A549 (cell line): ENCODE data around the gene ITIH4. TPM values are rescaled to one million over a fixed set of nuclear protein-coding genes. Genes with fewer than 3 reads are reported as not detected.

Source experiments
- ATAC-seq, 2 experiments: fragments of 200-7000 bp in 1 of 2; fragments of >200 bp in 1 of 2; cut with Nextera tagmentation in 1 of 2; cut with Tn5 transposase in 1 of 2; 3 replicates each; pipeline versions ENCODE4 v1.8.0 to v1.9.1; 2018 to 2020; ENCODE audit warnings: mild to moderate bottlenecking in 1 of 2, moderate library complexity in 1 of 2
- CTCF ChIA-PET: fragments of 300-600 bp; sonication (Branson Sonifier 250); formaldehyde crosslinking; extraction: SDS; loops from one replicate; lab custom pipeline; 2021; ENCODE audit warnings: antibody characterized with exemption, inconsistent platforms; lab: Yijun Ruan, JAX
- POLR2A ChIA-PET: fragments of 350-600 bp; formaldehyde crosslinking; extraction: SDS; loops from one replicate; lab custom pipeline; 2021; ENCODE audit warnings: antibody characterized with exemption, inconsistent platforms; lab: Yijun Ruan, JAX
- DNase-seq, 2 experiments: peaks; one replicate each; pipeline versions ENCODE4 v3.0.0 to v3.0.0-alpha.2; 2011 to 2016; ENCODE audit warnings: low read depth in 1 of 2, low spot score in 1 of 2
- FAIRE-seq: peaks from 2 replicates; lab custom pipeline; 2011; peaks lifted over from hg19 to GRCh38; lab: Jason Lieb, UNC
- H3K27ac ChIP-seq, 2 experiments: fragments of >200 bp; sonication (Bioruptor Twin); formaldehyde crosslinking; 3 replicates each; pipeline ENCODE4 v1.5.1; 2016 to 2017
- H3K4me1 ChIP-seq: fragments of >200 bp; sonication (Bioruptor Twin); formaldehyde crosslinking; 3 replicates; pipeline ENCODE4 v1.6.1; 2016
- H3K4me2 ChIP-seq: fragments of >200 bp; sonication (Bioruptor Twin); formaldehyde crosslinking; 3 replicates; pipeline ENCODE4 v1.6.1; 2016
- H3K4me3 ChIP-seq: fragments of >200 bp; sonication (Bioruptor Twin); formaldehyde crosslinking; 3 replicates; pipeline ENCODE4 v1.5.1; 2016
- H3K9me3 ChIP-seq: fragments of >200 bp; sonication (Bioruptor Twin); formaldehyde crosslinking; 3 replicates; pipeline ENCODE4 v1.6.1; 2016
- ATOH8 ChIP-seq: fragments of 250-450 bp; sonication (Bioruptor Pico); IDR thresholded peaks from 2 replicates; pipeline ENCODE4 v1.5.0; 2020; ENCODE audit warnings: low read depth, mild to moderate bottlenecking, moderate library complexity
- BCL3 ChIP-seq: fragments of >200 bp; sonication (Bioruptor Twin); formaldehyde crosslinking; IDR thresholded peaks from 3 replicates; pipeline ENCODE4 v1.6.1; 2016
- CBX2 ChIP-seq: fragments of 200-600 bp; sonication (generic); IDR thresholded peaks from 2 replicates; pipeline ENCODE4 v1.6.1; 2016; ENCODE audit warnings: low read depth, mild to moderate bottlenecking, borderline replicate concordance
- CBX8 ChIP-seq: fragments of 200-600 bp; sonication (generic); IDR thresholded peaks from 2 replicates; pipeline ENCODE4 v1.6.1; 2016
- CHD2 ChIP-seq: fragments of 150-350 bp; IDR thresholded peaks from 2 replicates; pipeline ENCODE4 v1.6.1; 2014; ENCODE audit warnings: low read length; ENCODE audit not compliant: partially characterized antibody
- CHD4 ChIP-seq: fragments of 200-600 bp; sonication (generic); IDR thresholded peaks from 2 replicates; pipeline ENCODE4 v1.6.1; 2016; ENCODE audit warnings: antibody characterized with exemption, mild to moderate bottlenecking, borderline replicate concordance
- EHMT2 ChIP-seq: fragments of 200-600 bp; sonication (generic); IDR thresholded peaks from 2 replicates; pipeline ENCODE4 v1.6.1; 2016; ENCODE audit warnings: antibody characterized with exemption, low read depth, mild to moderate bottlenecking, moderate library complexity
- EP300 ChIP-seq, 2 experiments: fragments of >200 bp; sonication (Bioruptor Twin); formaldehyde crosslinking; IDR thresholded peaks; 2 replicates in 1 of 2; 3 replicates in 1 of 2; pipeline ENCODE4 v1.6.1; 2016 to 2017
- FOSL2 ChIP-seq, 2 experiments: fragments of 450-650 bp in 1 of 2; fragments of >200 bp in 1 of 2; sonication (Bioruptor Twin) in 1 of 2; formaldehyde crosslinking; IDR thresholded peaks; 2 replicates each; pipeline versions ENCODE4 v1.5.0 to v1.6.1; 2016 to 2020; ENCODE audit warnings: mild to moderate bottlenecking in 1 of 2, moderate library complexity in 1 of 2
- HEYL ChIP-seq: fragments of 250-450 bp; sonication (Bioruptor Pico); IDR thresholded peaks from 2 replicates; pipeline ENCODE4 v1.8.0; 2021; ENCODE audit warnings: mild to moderate bottlenecking, moderate library complexity
- HOXB13 ChIP-seq: fragments of 250-450 bp; sonication (Bioruptor Pico); IDR thresholded peaks from 2 replicates; pipeline ENCODE4 v1.5.0; 2020; ENCODE audit warnings: low read depth, mild to moderate bottlenecking, moderate library complexity
- JUNB ChIP-seq: fragments of >200 bp; sonication (Bioruptor Twin); formaldehyde crosslinking; IDR thresholded peaks from 2 replicates; pipeline ENCODE4 v1.6.1; 2016
- MYC ChIP-seq: IDR thresholded peaks from 2 replicates; pipeline ENCODE4 v1.6.1; 2012; ENCODE audit warnings: mild to moderate bottlenecking, inconsistent platforms, low read length, improper control_type of control experiment, borderline replicate concordance
- NPAS2 ChIP-seq: fragments of 250-450 bp; sonication (Bioruptor Pico); IDR thresholded peaks from 2 replicates; pipeline ENCODE4 v1.8.0; 2022; ENCODE audit warnings: mild to moderate bottlenecking, moderate library complexity, borderline replicate concordance
- POLR2AphosphoS2 ChIP-seq: conservative IDR thresholded peaks from 2 replicates; pipeline ENCODE4 v1.6.1; 2012; ENCODE audit warnings: low read length, improper control_type of control experiment, inconsistent platforms
- RAD21 ChIP-seq, 2 experiments: fragments of >200 bp in 1 of 2; sonication (Bioruptor Twin) in 1 of 2; formaldehyde crosslinking in 1 of 2; IDR thresholded peaks in 1 of 2; conservative IDR thresholded peaks in 1 of 2; 2 replicates in 1 of 2; 3 replicates in 1 of 2; pipeline ENCODE4 v1.6.1; 2012 to 2018; ENCODE audit warnings: inconsistent platforms in 1 of 2
- RARB ChIP-seq: fragments of 250-450 bp; sonication (Bioruptor Pico); IDR thresholded peaks from 2 replicates; pipeline ENCODE4 v1.8.0; 2021; ENCODE audit warnings: mild to moderate bottlenecking, moderate library complexity
- RCOR1 ChIP-seq: fragments of 150-350 bp; IDR thresholded peaks from 2 replicates; pipeline ENCODE4 v1.6.1; 2014; ENCODE audit warnings: antibody characterized with exemption, low read length, low read depth
- RNF2 ChIP-seq: fragments of 200-600 bp; sonication (generic); IDR thresholded peaks from 2 replicates; pipeline ENCODE4 v1.6.1; 2016; ENCODE audit warnings: low read depth, mild to moderate bottlenecking, antibody characterized with exemption, moderate library complexity, borderline replicate concordance
- SMC3 ChIP-seq: fragments of >200 bp; sonication (Bioruptor Twin); formaldehyde crosslinking; IDR thresholded peaks from 3 replicates; pipeline ENCODE4 v1.6.1; 2018; ENCODE audit warnings: inconsistent platforms
- SREBF2 ChIP-seq: fragments of 450-650 bp; IDR thresholded peaks from 2 replicates; pipeline ENCODE4 v1.6.1; 2014; ENCODE audit warnings: mild to moderate bottlenecking, moderate library complexity
- TP53 ChIP-seq: fragments of 250-450 bp; sonication (Bioruptor Pico); IDR thresholded peaks from 2 replicates; pipeline ENCODE4 v1.5.0; 2021; ENCODE audit warnings: mild to moderate bottlenecking, moderate library complexity
- ZC3H11A ChIP-seq: fragments of 450-650 bp; IDR thresholded peaks from 2 replicates; pipeline ENCODE4 v1.6.1; 2014; ENCODE audit warnings: antibody characterized with exemption, mild to moderate bottlenecking
- ZNF302 ChIP-seq: fragments of 250-450 bp; sonication (Bioruptor Pico); IDR thresholded peaks from 2 replicates; pipeline ENCODE4 v1.9.0; 2021; ENCODE audit warnings: inconsistent platforms, mild to moderate bottlenecking, moderate library complexity
- WGBS: methylation state at CpG from one replicate; pipeline ENCODE4 v1.1.6; 2017; ENCODE audit errors: missing lambda C conversion rate; 5-methylcytosine and 5-hydroxymethylcytosine counted together
- polyA plus RNA-seq, 4 experiments: library from polyadenylated mRNA; depleted of rRNA in 3 of 4; stranded (reverse); fragments of >200 nt; fragmentation: RNase III in 1 of 4; extraction: RNeasy Plus Mini Kit Qiagen cat#74134 plus additional on column Dnase treatment in 1 of 4; gene quantifications; 2 replicates in 3 of 4; 3 replicates in 1 of 4; pipeline ENCODE4 v1.2.3, GENCODE V29; 2011 to 2017
- TF ChIP-seq, protein P1 (sequence below): IDR thresholded peaks from 2 replicates; pipeline ENCODE4 v1.6.1; 2012
- TF ChIP-seq, protein P2 (sequence below): IDR thresholded peaks from 2 replicates; pipeline ENCODE4 v1.6.1; 2012
- TF ChIP-seq, protein P3 (sequence below): fragments of 250-450 bp; sonication (Bioruptor Pico); IDR thresholded peaks from 2 replicates; pipeline ENCODE4 v1.5.0; 2021; ENCODE audit warnings: mild to moderate bottlenecking, moderate library complexity, borderline replicate concordance

The ITIH4 gene
- polyA plus RNA-seq, 2 of the 4 experiments (the other 2 are of a cell fraction): 0.88 to 0.89 TPM

- TF ChIP-seq JUNB: no peak
- TF ChIP-seq POLR2AphosphoS2: no peak
- no peak for TF ChIP-seq EHMT2
- no peak overlapping the region for H3K27ac ChIP-seq
- CTCF ChIA-PET: no interaction called here
- no peak overlapping the region for H3K4me2 ChIP-seq
- ATAC-seq (no peak), DNase-seq (no peak), FAIRE-seq (no peak)
- no peaks in the 10 kb centered on the region for H3K4me1 ChIP-seq
- no peaks in the 10 kb centered on the region for H3K9me3 ChIP-seq
- H3K4me3 ChIP-seq: no peak overlapping the region
- POLR2A ChIA-PET: no interaction called here
- 73% methylated on average over 13 of the region's 13 CpGs for WGBS
Observed at GRCh38 chr3:52790741-52791140, 39.7 kb downstream of the ITIH4 start.

- ATAC-seq (no peak), FAIRE-seq (no peak), DNase-seq (no peak)
- Histone ChIP-seq H3K9me3 (no peaks in the 10 kb centered on the region), H3K4me1 (no peaks in the 10 kb centered on the region), H3K27ac (no peak overlapping the region), H3K4me3 (no peak overlapping the region), H3K4me2 (no peak overlapping the region)
- POLR2A ChIA-PET: no interaction called here
- WGBS: 60% methylated on average over 4 of the region's 7 CpGs
- CTCF ChIA-PET: interaction anchor here (0.9 kb wide), 1 partner anchor 11 kb away, joined by 3 read pairs; no protein-coding TSS in a partner anchor
- TF ChIP-seq ZC3H11A (no peak), CBX2 (no peak), CHD2 (no peak), TP53 (no peak), HOXB13 (no peak), RAD21 (conservative IDR thresholded peaks at IDR 0.05 in 1 of 2, IDR thresholded peaks at IDR 0.05 in 1 of 2) (no peak), SMC3 (no peak), EP300 (IDR thresholded peaks at IDR 0.05) (no peak), HEYL (no peak), MYC (no peak), CBX8 (no peak), RARB (no peak), ATOH8 (CRISPR knock-in tag) (no peak), POLR2AphosphoS2 (no peak), NPAS2 (CRISPR knock-in tag) (no peak)
- TF ChIP-seq, protein P1, sequence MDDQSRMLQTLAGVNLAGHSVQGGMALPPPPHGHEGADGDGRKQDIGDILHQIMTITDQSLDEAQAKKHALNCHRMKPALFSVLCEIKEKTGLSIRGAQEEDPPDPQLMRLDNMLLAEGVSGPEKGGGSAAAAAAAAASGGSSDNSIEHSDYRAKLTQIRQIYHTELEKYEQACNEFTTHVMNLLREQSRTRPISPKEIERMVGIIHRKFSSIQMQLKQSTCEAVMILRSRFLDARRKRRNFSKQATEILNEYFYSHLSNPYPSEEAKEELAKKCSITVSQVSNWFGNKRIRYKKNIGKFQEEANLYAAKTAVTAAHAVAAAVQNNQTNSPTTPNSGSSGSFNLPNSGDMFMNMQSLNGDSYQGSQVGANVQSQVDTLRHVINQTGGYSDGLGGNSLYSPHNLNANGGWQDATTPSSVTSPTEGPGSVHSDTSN: no peak
- TF ChIP-seq, protein P2, sequence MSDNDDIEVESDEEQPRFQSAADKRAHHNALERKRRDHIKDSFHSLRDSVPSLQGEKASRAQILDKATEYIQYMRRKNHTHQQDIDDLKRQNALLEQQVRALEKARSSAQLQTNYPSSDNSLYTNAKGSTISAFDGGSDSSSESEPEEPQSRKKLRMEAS: no peak
Observed at GRCh38 chr3:52790337-52790736, 40.1 kb downstream of the ITIH4 start.

- DNase-seq (no peak), FAIRE-seq (no peak), ATAC-seq (no peak)
- ChIA-PET POLR2A (no interaction called here), CTCF (interaction anchor here (0.9 kb wide), 1 partner anchor 11 kb away, joined by 3 read pairs; no protein-coding TSS in a partner anchor)
- Histone ChIP-seq H3K4me1 (no peaks in the 10 kb centered on the region), H3K27ac (no peak overlapping the region), H3K4me3 (no peak overlapping the region), H3K4me2 (no peak overlapping the region), H3K9me3 (no peaks in the 10 kb centered on the region)
- no peak for TF ChIP-seq ZNF302 (CRISPR knock-in tag)
- TF ChIP-seq RCOR1: no peak
- no peak for TF ChIP-seq NPAS2 (CRISPR knock-in tag)
- no peak for TF ChIP-seq FOSL2 (IDR thresholded peaks at IDR 0.05)
- no peak for TF ChIP-seq FOSL2 (CRISPR knock-in tag; IDR thresholded peaks at IDR 0.05)
- TF ChIP-seq CHD4: no peak
- TF ChIP-seq RNF2: no peak
- TF ChIP-seq SREBF2: no peak
- TF ChIP-seq, protein P2: no peak
- TF ChIP-seq, protein P3, sequence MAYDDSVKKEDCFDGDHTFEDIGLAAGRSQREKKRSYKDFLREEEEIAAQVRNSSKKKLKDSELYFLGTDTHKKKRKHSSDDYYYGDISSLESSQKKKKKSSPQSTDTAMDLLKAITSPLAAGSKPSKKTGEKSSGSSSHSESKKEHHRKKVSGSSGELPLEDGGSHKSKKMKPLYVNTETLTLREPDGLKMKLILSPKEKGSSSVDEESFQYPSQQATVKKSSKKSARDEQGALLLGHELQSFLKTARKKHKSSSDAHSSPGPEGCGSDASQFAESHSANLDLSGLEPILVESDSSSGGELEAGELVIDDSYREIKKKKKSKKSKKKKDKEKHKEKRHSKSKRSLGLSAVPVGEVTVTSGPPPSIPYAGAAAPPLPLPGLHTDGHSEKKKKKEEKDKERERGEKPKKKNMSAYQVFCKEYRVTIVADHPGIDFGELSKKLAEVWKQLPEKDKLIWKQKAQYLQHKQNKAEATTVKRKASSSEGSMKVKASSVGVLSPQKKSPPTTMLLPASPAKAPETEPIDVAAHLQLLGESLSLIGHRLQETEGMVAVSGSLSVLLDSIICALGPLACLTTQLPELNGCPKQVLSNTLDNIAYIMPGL (CRISPR knock-in tag): no peak
- no peak for TF ChIP-seq JUNB
- TF ChIP-seq BCL3: no peak
- no peak for TF ChIP-seq ATOH8 (CRISPR knock-in tag)
- WGBS: 81% methylated on average over 6 of the region's 6 CpGs
Observed at GRCh38 chr3:52789746-52790040, 40.8 kb downstream of the ITIH4 start.
